GM12891 (cell line): Measurements from ENCODE around the gene SEMA4G.

Experiments used
- DNase-seq: peaks from one replicate; pipeline ENCODE4 v3.0.0; 2011; ENCODE audit warnings: low spot score; ENCODE audit not compliant: insufficient read length
- FAIRE-seq: peaks from 2 replicates; lab custom pipeline; 2011; peaks lifted over from hg19 to GRCh38; lab: Jason Lieb, UNC
- PAX5 ChIP-seq: IDR thresholded peaks from 2 replicates; pipeline ENCODE4 v1.6.1; 2011; ENCODE audit warnings: low read length, moderate library complexity, mild to moderate bottlenecking; ENCODE audit not compliant: insufficient read depth, severe bottlenecking
- POLR2A ChIP-seq: IDR thresholded peaks from 2 replicates; pipeline ENCODE4 v1.6.1; 2011; ENCODE audit warnings: low read depth, low read length, control low read depth
- POLR2AphosphoS5 ChIP-seq: IDR thresholded peaks from 2 replicates; pipeline ENCODE4 v1.6.1; 2011; ENCODE audit warnings: low read depth, low read length, control low read depth
- POU2F2 ChIP-seq: IDR thresholded peaks from 2 replicates; pipeline ENCODE4 v1.6.1; 2011; ENCODE audit warnings: low read depth, mild to moderate bottlenecking, control low read depth, low read length, moderate library complexity
- SPI1 ChIP-seq: IDR thresholded peaks from 2 replicates; pipeline ENCODE4 v1.6.1; 2011; ENCODE audit warnings: low read depth, low read length, control low read depth
- TAF1 ChIP-seq: IDR thresholded peaks from 2 replicates; pipeline ENCODE4 v1.6.1; 2011; ENCODE audit warnings: low read depth, low read length, control low read depth

Gene SEMA4G

DNA sequence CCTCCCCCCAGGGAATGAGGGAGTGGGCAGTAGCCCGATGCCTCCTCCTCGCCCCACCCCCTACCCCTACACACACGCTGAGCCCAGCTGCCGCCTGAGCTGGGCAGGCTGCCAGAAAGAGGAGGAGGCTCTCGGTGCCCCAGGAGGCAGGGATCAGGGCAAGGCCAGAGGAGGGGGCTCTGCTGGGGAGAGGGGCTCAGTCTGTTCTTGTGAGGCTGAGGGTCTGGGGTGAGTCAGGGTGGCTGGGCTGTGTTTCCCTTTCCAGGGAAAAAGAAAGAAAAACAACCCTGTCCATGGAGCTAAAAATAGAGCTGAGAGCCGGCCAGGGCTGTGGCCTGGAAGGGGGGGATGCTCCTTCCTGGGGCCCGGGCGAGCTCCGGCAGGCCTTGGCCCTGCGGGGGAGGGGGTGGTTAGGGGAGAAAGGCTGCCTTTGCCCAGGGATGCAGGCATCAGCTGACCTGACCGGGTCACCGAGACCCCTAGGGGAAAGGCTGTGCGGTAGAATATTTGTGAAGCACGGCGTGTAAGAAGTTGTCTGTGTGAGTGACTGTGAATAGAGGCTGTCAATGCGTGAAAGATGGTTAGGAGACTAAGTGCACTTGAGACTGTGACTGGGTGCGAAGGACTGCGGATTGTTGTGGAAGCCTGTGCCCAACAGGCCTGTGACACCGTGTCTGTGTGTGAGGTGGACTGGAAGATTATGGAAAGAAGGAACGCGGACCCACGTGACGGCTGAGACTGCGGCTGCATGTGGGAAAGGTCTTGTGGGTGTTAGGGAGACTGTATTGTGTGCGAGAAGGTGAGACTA is 29.1 kb downstream of the SEMA4G start:
- no peak for TF ChIP-seq PAX5
- TF ChIP-seq POU2F2 = no peak
- TF ChIP-seq POLR2AphosphoS5 = no peak
- TF ChIP-seq SPI1 = no peak
- TF ChIP-seq POLR2A = no peak
- no peak for TF ChIP-seq TAF1
- no peak for FAIRE-seq
- no peak for DNase-seq

- TF ChIP-seq TAF1 (no peak), POU2F2 (no peak), PAX5 (no peak)
- peak; percentile 95 for FAIRE-seq
These were observed 29.9 kb downstream of the SEMA4G start for GRCh38 chr10:100998991-100999741.

GRCh38 chr10:100999742-101000126 is 30.4 kb downstream of the SEMA4G start, which contains the start of gene LZTS2:
Gene LZTS2 (plus strand): TSS chr10:100999808. CDS start chr10:101002539, 2,731 bp downstream.
- no peak for FAIRE-seq
- DNase-seq = no peak

More at GRCh38 chr10:100998991-100999741, 29.9 kb downstream of the SEMA4G start:
- DNase-seq = peak; percentile 94

GRCh38 chr10:101000127-101000914 is 31.0 kb downstream of the SEMA4G start:
- TF ChIP-seq POLR2A (no peak), TAF1 (no peak), POU2F2 (no peak), POLR2AphosphoS5 (no peak), SPI1 (no peak), PAX5 (no peak)
- no peak for DNase-seq

More at GRCh38 chr10:100999742-101000126, 30.4 kb downstream of the SEMA4G start, which contains the start of gene LZTS2:
- TF ChIP-seq POLR2A (no peak), SPI1 (no peak), PAX5 (no peak), TAF1 (no peak), POLR2AphosphoS5 (no peak), POU2F2 (no peak)

DNA sequence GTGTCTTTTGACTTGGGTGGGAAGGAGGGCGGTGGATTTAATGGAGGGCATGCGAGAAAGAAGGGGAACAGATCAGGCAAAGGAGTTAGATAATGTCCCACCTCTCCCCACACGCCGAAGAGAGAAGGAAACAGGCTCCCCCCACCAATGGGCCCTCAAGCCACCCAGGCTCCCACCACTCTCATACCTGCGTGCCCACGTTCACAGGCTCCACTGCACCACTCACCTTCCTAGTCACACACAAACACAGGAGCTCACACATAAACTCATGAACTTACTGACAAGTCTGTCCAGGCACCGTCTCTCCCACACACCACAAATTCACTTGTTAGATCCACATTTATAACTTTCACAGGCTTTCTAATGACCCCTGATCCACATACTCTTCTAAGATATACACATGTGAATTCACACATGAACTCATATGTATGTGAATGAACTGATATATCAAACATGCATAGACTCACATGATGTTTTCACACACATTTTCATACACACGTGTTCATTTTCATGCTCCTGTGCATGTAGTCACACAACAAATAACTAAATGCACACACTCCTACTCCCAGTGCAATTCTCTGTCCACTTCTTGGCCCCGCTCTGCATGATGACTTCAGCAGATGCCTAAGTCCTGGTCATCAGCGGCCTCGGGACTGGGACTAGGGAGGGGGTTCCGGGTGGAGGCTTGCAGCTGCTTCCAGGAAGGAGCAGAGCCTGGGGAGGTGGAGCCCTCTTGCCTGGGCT is 31.8 kb downstream of the SEMA4G start:
- FAIRE-seq = peak; percentile 77
- DNase-seq = no peak
- TF ChIP-seq TAF1 (no peak), POLR2AphosphoS5 (no peak)

More at GRCh38 chr10:101000127-101000914, 31.0 kb downstream of the SEMA4G start:
- no peak for FAIRE-seq

DNA sequence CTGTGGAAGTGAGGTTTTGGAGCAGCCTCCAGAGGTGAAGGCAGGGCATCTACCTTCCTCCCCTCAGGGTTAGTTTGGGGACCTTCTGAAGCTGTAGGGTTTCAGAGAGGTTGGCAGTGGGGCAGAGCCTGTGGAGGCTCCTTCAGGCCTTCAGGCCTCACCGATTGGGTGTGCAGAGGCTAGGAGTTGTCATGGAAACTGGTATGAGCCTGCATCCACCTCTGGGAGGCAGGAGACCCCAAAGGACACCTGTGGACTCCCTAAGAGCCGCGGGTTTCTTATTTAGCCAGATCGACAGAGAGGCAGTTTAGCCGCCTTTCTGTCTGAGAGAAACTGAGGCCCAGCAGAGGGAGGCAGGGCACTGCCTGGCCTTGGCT is 32.3 kb downstream of the SEMA4G start:
- no peak for FAIRE-seq
- DNase-seq = no peak
- TF ChIP-seq POU2F2 (no peak), TAF1 (no peak), POLR2A (no peak), POLR2AphosphoS5 (no peak), SPI1 (no peak)

GRCh38 chr10:101002456-101002855 is 33.2 kb downstream of the SEMA4G start:
- TF ChIP-seq POLR2AphosphoS5 = no peak
- no peak for TF ChIP-seq POU2F2
- no peak for TF ChIP-seq POLR2A

GRCh38 chr10:101003639-101004206 is 34.4 kb downstream of the SEMA4G start:
- DNase-seq (no peak), FAIRE-seq (no peak)
- TF ChIP-seq SPI1 (no peak), POU2F2 (no peak), TAF1 (no peak), PAX5 (no peak), POLR2AphosphoS5 (no peak), POLR2A (no peak)

More at GRCh38 chr10:101002456-101002855, 33.2 kb downstream of the SEMA4G start:
- DNase-seq = no peak
- no peak for FAIRE-seq
